Uterus (tissue), 4 donors: ENCODE data around the gene PITRM1. TPM values are rescaled to one million over a fixed set of nuclear protein-coding genes. Genes with fewer than 3 reads are reported as not detected.
A peak's percentile ranks its signal among the peaks of the same experiment; 100 is the strongest.
"Not testable (repeated sequence)": the region's sequence is repeated elsewhere in the genome, so short reads cannot be mapped to it uniquely, and the experiment has no call there.

Experiments
- DNase-seq, 2 donors: peaks; one replicate each; pipeline ENCODE4 v3.0.0-alpha.2; 2019 to 2020
- H3K27ac ChIP-seq, 2 donors: fragments of 200-600 bp; sonication (generic); 1 replicate in 1 of 2; 2 replicates in 1 of 2; pipeline ENCODE4 v1.5.1; 2016 to 2018
- H3K27me3 ChIP-seq, 2 donors: fragments of 200-600 bp; sonication (generic); one replicate each; pipeline ENCODE4 v1.5.1; 2018 to 2019; ENCODE audit warnings: control low read depth in 1 of 2
- H3K36me3 ChIP-seq, 2 donors: fragments of 200-600 bp; sonication (generic); one replicate each; pipeline ENCODE4 v1.5.1; 2019; ENCODE audit warnings: control low read depth in 1 of 2
- H3K4me1 ChIP-seq, 2 donors: fragments of 200-600 bp; sonication (generic); one replicate each; pipeline ENCODE4 v1.5.1; 2018 to 2019; ENCODE audit warnings: control low read depth in 1 of 2
- H3K4me3 ChIP-seq, 2 donors: fragments of 200-600 bp; sonication (generic); 1 replicate in 1 of 2; 2 replicates in 1 of 2; pipeline ENCODE4 v1.5.1; 2018 to 2019; ENCODE audit warnings: mild to moderate bottlenecking in 1 of 2
- H3K9me3 ChIP-seq, 2 donors: fragments of 200-600 bp; sonication (generic); one replicate each; pipeline ENCODE4 v1.5.1; 2019; ENCODE audit warnings: control low read depth in 1 of 2
- CTCF ChIP-seq, 4 experiments: fragments of 200-600 bp in 2 of 4; fragments of 450-650 bp in 2 of 4; sonication (generic) in 2 of 4; IDR thresholded peaks; one replicate each; pipeline ENCODE4 v1.5.1; 2016 to 2019; ENCODE audit warnings: antibody characterized with exemption in 4 of 4, mild to moderate bottlenecking in 2 of 4, moderate library complexity in 1 of 4
- POLR2A ChIP-seq, 2 donors: fragments of 450-650 bp; IDR thresholded peaks; one replicate each; pipeline ENCODE4 v1.6.1; 2016; ENCODE audit warnings: antibody characterized with exemption in 2 of 2, mild to moderate bottlenecking in 1 of 2, moderate library complexity in 1 of 2
- intact Hi-C: fragments of 100-400 bp; cut with DNase I; formaldehyde crosslinking; loops from one replicate; pipeline ENCODE4 v1.15.1; 2023; ENCODE audit warnings: low total_unique reads
- total RNA-seq, 4 donors: library from RNA; depleted of rRNA in 3 of 4; stranded (reverse); fragments of >200 nt in 3 of 4; gene quantifications; one replicate each; pipeline versions ENCODE4 v1.1.0 to v1.2.4, GENCODE V29; 2014 to 2023
- donor health status: DM: yes; HTN: yes; CAD: no.

Gene PITRM1
- total RNA-seq, 4 donors from 2014 or later: 37.4 to 100.0 (median 51.4) TPM

DNA sequence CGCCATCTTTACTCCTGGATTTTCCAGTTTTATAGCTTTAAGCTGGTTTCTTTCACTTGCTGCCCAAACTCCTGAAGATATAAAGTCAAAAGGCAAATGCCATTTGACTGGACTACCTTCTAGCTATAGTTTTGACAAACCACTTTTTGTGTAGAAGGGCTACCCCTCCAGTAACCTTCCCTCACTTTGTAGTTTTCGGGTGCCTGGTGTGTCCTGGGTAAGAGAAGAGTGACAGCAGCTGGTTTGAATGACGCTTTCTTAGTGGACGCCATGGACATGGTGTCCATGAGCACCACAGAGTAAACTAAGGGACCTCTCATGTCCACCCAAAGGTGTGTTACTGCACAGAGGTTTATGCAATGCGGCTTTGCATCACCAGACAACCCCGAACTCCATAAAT, 21.2 kb upstream of the PITRM1 start:
- H3K9me3 ChIP-seq: no peaks in the 10 kb centered on the region
- H3K27me3 ChIP-seq: no peaks in the 10 kb centered on the region
- TF ChIP-seq CTCF (IDR thresholded peaks at IDR 0.05) (no peak), POLR2A (IDR thresholded peaks at IDR 0.05) (no peak)
- no peak overlapping the region for H3K4me3 ChIP-seq
- intact Hi-C loops: loop anchor here (10.0 kb wide), 1 partner anchor 1581 kb away; no protein-coding TSS in a partner anchor
- no peak overlapping the region for H3K27ac ChIP-seq
- no peak for DNase-seq
- peaks cover 0 to 5% of the 10 kb centered on the region in 2 donors for H3K4me1 ChIP-seq
- H3K36me3 ChIP-seq: no peaks in the 10 kb centered on the region

GRCh38 chr10:3192856-3193635, 20.5 kb upstream of the PITRM1 start:
- Histone ChIP-seq H3K4me1 (peaks cover 0 to 5% of the 10 kb centered on the region in 2 donors), H3K27me3 (no peaks in the 10 kb centered on the region), H3K9me3 (no peaks in the 10 kb centered on the region), H3K4me3 (no peak overlapping the region), H3K36me3 (no peaks in the 10 kb centered on the region), H3K27ac (peak overlapping the region in 1 of 2 donors; percentile 33)
- no peak for TF ChIP-seq POLR2A (IDR thresholded peaks at IDR 0.05)
- TF ChIP-seq CTCF (IDR thresholded peaks at IDR 0.05): peak; percentile 80 to 90 (median 87)
- intact Hi-C loops: loop anchor here (10.0 kb wide), 1 partner anchor 1582 kb away; no protein-coding TSS in a partner anchor
- peak; percentile 54 to 65 for DNase-seq

- no peak overlapping the region for H3K27ac ChIP-seq
- H3K4me1 ChIP-seq: no peaks in the 10 kb centered on the region
- intact Hi-C loops: loop anchor here (10.0 kb wide), 1 partner anchor 1584 kb away; no protein-coding TSS in a partner anchor
- H3K4me3 ChIP-seq: no peak overlapping the region
- no peaks in the 10 kb centered on the region for H3K36me3 ChIP-seq
- DNase-seq: no peak
- TF ChIP-seq POLR2A (IDR thresholded peaks at IDR 0.05) (no peak), CTCF (IDR thresholded peaks at IDR 0.05) (no peak)
- H3K9me3 ChIP-seq: no peaks in the 10 kb centered on the region
- no peaks in the 10 kb centered on the region for H3K27me3 ChIP-seq
Measured at GRCh38 chr10:3190817-3191216, 18.2 kb upstream of the PITRM1 start.

- DNase-seq, H3K36me3 ChIP-seq, H3K4me3 ChIP-seq, H3K27me3 ChIP-seq, H3K4me1 ChIP-seq, H3K27ac ChIP-seq, intact Hi-C loops, H3K9me3 ChIP-seq: not testable (repeated sequence)
Measured at GRCh38 chr10:3187229-3187628, 14.6 kb upstream of the PITRM1 start.

GRCh38 chr10:3186368-3186767, 13.8 kb upstream of the PITRM1 start:
- DNase-seq: no peak
- H3K36me3 ChIP-seq: no peaks in the 10 kb centered on the region
- H3K4me1 ChIP-seq: no peaks in the 10 kb centered on the region
- no peaks in the 10 kb centered on the region for H3K9me3 ChIP-seq
- intact Hi-C loops: no loop called here
- H3K4me3 ChIP-seq: no peak overlapping the region
- no peaks in the 10 kb centered on the region for H3K27me3 ChIP-seq
- no peak for TF ChIP-seq CTCF (IDR thresholded peaks at IDR 0.05)
- no peak for TF ChIP-seq POLR2A (IDR thresholded peaks at IDR 0.05)
- H3K27ac ChIP-seq: no peak overlapping the region
